Measurements from ENCODE around the gene INPP5F. TPM values are rescaled to one million over a fixed set of nuclear protein-coding genes. Genes with fewer than 3 reads are reported as not detected.

Gene INPP5F
- total RNA-seq, 4 donors from 2014 or later = 17.1 to 26.9 (median 24.0) TPM

GRCh38 chr10:119859420-119860258 is 133.8 kb downstream of the INPP5F start:
- Histone ChIP-seq H3K27ac (no peak overlapping the region), H3K36me3 (peaks cover 0 to 38% of the 10 kb centered on the region in 2 donors), H3K4me1 (peaks cover 0 to 38% (median 0%) of the 10 kb centered on the region in 3 donors), H3K27me3 (no peaks in the 10 kb centered on the region), H3K9me3 (peaks cover 0 to 5% (median 0%) of the 10 kb centered on the region in 3 donors), H3K4me3 (no peak overlapping the region)
- no peak for TF ChIP-seq EP300 (IDR thresholded peaks at IDR 0.05)
- peak; percentile 31 to 67 (median 52) for TF ChIP-seq CTCF (IDR thresholded peaks at IDR 0.05)
- TF ChIP-seq POLR2AphosphoS5 (IDR thresholded peaks at IDR 0.05) = no peak
- TF ChIP-seq POLR2A (IDR thresholded peaks at IDR 0.05) = no peak
- WGBS, 2 donors (ENCODE audit: low coverage in 1 of 2) = 65 to 76% methylated on average over 1 of the region's 1 CpG
- ATAC-seq = no peak

- Histone ChIP-seq H3K4me1 (peaks cover 0 to 40% (median 0%) of the 10 kb centered on the region in 3 donors), H3K36me3 (peaks cover 0 to 24% of the 10 kb centered on the region in 2 donors), H3K9me3 (peaks cover 0 to 5% (median 0%) of the 10 kb centered on the region in 3 donors), H3K27ac (no peak overlapping the region), H3K27me3 (no peaks in the 10 kb centered on the region), H3K4me3 (no peak overlapping the region)
- TF ChIP-seq EP300 (IDR thresholded peaks at IDR 0.05) (no peak), POLR2A (IDR thresholded peaks at IDR 0.05) (no peak), POLR2AphosphoS5 (IDR thresholded peaks at IDR 0.05) (no peak), CTCF (IDR thresholded peaks at IDR 0.05) (no peak)
- WGBS, 2 donors (ENCODE audit: low coverage in 1 of 2) = 58 to 74% methylated on average over 5 to 7 of the region's 7 CpGs
- no peak for ATAC-seq
Observed at GRCh38 chr10:119860866-119861607, 135.2 kb downstream of the INPP5F start.

GRCh38 chr10:119862524-119862923 is 136.7 kb downstream of the INPP5F start:
- 43 to 63% methylated on average over 1 of the region's 1 CpG for WGBS, 2 donors (ENCODE audit: low coverage in 1 of 2)
- no peak overlapping the region for H3K27ac ChIP-seq
- ATAC-seq = no peak
- no peak overlapping the region for H3K4me3 ChIP-seq
- H3K36me3 ChIP-seq = peaks cover 0 to 9% of the 10 kb centered on the region in 2 donors
- no peaks in the 10 kb centered on the region for H3K27me3 ChIP-seq
- H3K4me1 ChIP-seq = peaks cover 0 to 41% (median 0%) of the 10 kb centered on the region in 3 donors
- peaks cover 0 to 5% (median 0%) of the 10 kb centered on the region in 3 donors for H3K9me3 ChIP-seq
- TF ChIP-seq CTCF (IDR thresholded peaks at IDR 0.05) (no peak), POLR2AphosphoS5 (IDR thresholded peaks at IDR 0.05) (no peak), EP300 (IDR thresholded peaks at IDR 0.05) (no peak), POLR2A (IDR thresholded peaks at IDR 0.05) (no peak)

- TF ChIP-seq CTCF (IDR thresholded peaks at IDR 0.05) (no peak), EP300 (IDR thresholded peaks at IDR 0.05) (no peak), POLR2AphosphoS5 (IDR thresholded peaks at IDR 0.05) (no peak), POLR2A (IDR thresholded peaks at IDR 0.05) (no peak)
- H3K9me3 ChIP-seq = peaks cover 0 to 5% (median 0%) of the 10 kb centered on the region in 3 donors
- H3K4me3 ChIP-seq = no peak overlapping the region
- WGBS, 2 donors (ENCODE audit: low coverage in 1 of 2) = 80 to 91% methylated on average over 1 to 3 of the region's 4 CpGs
- no peaks in the 10 kb centered on the region for H3K36me3 ChIP-seq
- H3K4me1 ChIP-seq = peaks cover 0 to 41% (median 0%) of the 10 kb centered on the region in 3 donors
- no peak for ATAC-seq
- H3K27ac ChIP-seq = no peak overlapping the region
- H3K27me3 ChIP-seq = no peaks in the 10 kb centered on the region
Observed at GRCh38 chr10:119863951-119864565, 138.2 kb downstream of the INPP5F start.

Measured in gastroesophageal sphincter (tissue), 4 donors.